Hippocampal formation (tissue), 2 donors: Measurements from ENCODE around the gene TMEM61.
"Not testable (repeated sequence)": the region's sequence is repeated elsewhere in the genome, so short reads cannot be mapped to it uniquely, and the experiment has no call there.

Experiments
- DNase-seq, 2 donors: peaks; one replicate each; lab custom pipeline; 2025; lab: John Stamatoyannopoulos, UW

TMEM61 gene

GRCh38 chr1:55001311-55001710 is 20.9 kb downstream of the TMEM61 start:
- no peak for DNase-seq

- no peak for DNase-seq
These were observed 22.3 kb downstream of the TMEM61 start for GRCh38 chr1:55002686-55003085.

- DNase-seq: no peak
These were observed 25.1 kb downstream of the TMEM61 start for GRCh38 chr1:55005351-55006140.

GRCh38 chr1:55006931-55007330 is 26.5 kb downstream of the TMEM61 start:
- DNase-seq: no peak

- no peak for DNase-seq
These were observed 27.2 kb downstream of the TMEM61 start for GRCh38 chr1:55007625-55008024.

- no peak for DNase-seq
These were observed 29.9 kb downstream of the TMEM61 start for GRCh38 chr1:55010194-55010886.

GRCh38 chr1:55010887-55011217 is 30.4 kb downstream of the TMEM61 start:
- no peak for DNase-seq

- DNase-seq: no peak
These were observed 32.2 kb downstream of the TMEM61 start for GRCh38 chr1:55012661-55013060.

- no peak for DNase-seq
These were observed 34.7 kb downstream of the TMEM61 start for GRCh38 chr1:55015123-55015522.

GRCh38 chr1:55015731-55016620 is 35.5 kb downstream of the TMEM61 start:
- no peak for DNase-seq

GRCh38 chr1:55018395-55018794 is 38.0 kb downstream of the TMEM61 start:
- no peak for DNase-seq

GRCh38 chr1:55021942-55022546 is 41.6 kb downstream of the TMEM61 start:
- DNase-seq: peak; percentile 24 to 41

GRCh38 chr1:55024163-55024562 is 43.7 kb downstream of the TMEM61 start:
- not testable (repeated sequence) for DNase-seq

GRCh38 chr1:55026682-55027081 is 46.3 kb downstream of the TMEM61 start:
- not testable (repeated sequence) for DNase-seq

GRCh38 chr1:55031098-55031497 is 50.7 kb downstream of the TMEM61 start:
- not testable (repeated sequence) for DNase-seq

- DNase-seq: no peak
These were observed 52.8 kb downstream of the TMEM61 start for GRCh38 chr1:55033265-55033614.

- no peak for DNase-seq
These were observed 54.2 kb downstream of the TMEM61 start for GRCh38 chr1:55034476-55035133.

GRCh38 chr1:55035904-55036303 is 55.5 kb downstream of the TMEM61 start:
- DNase-seq: no peak

GRCh38 chr1:55037733-55038551 is 57.5 kb downstream of the TMEM61 start:
- DNase-seq: no peak

- DNase-seq: no peak
These were observed 58.1 kb downstream of the TMEM61 start for GRCh38 chr1:55038552-55038838.

GRCh38 chr1:55038974-55039341 is 58.5 kb downstream of the TMEM61 start:
- DNase-seq: no peak
